HepG2 (cell line): ENCODE measurements around the gene CDK2. TPM values are rescaled to one million over a fixed set of nuclear protein-coding genes. Genes with fewer than 3 reads are reported as not detected.

Source experiments
- BRD4 ChIP-seq: sonication (generic); formaldehyde crosslinking; IDR thresholded peaks from 2 replicates; pipeline ENCODE4 v1.4.0; 2020; ENCODE audit warnings: missing genetic modification reagents
- CBX1 ChIP-seq: IDR thresholded peaks from one replicate; pipeline ENCODE4 v1.6.1; 2016; ENCODE audit warnings: antibody characterized with exemption, low read depth
- ETV5 ChIP-seq: IDR thresholded peaks from 2 replicates; pipeline ENCODE4 v1.6.1; 2018; ENCODE audit warnings: missing biosample characterization, missing genetic modification reagents, inconsistent platforms, borderline replicate concordance
- GTF2F1 ChIP-seq: fragments of 150-350 bp; IDR thresholded peaks from 2 replicates; pipeline ENCODE4 v1.6.1; 2014; ENCODE audit warnings: low read length
- HMGXB3 ChIP-seq: sonication (generic); formaldehyde crosslinking; IDR thresholded peaks from 2 replicates; pipeline ENCODE4 v1.4.0; 2020; ENCODE audit warnings: missing genetic modification reagents, borderline replicate concordance
- JUNB ChIP-seq: sonication (generic); formaldehyde crosslinking; IDR thresholded peaks from 2 replicates; pipeline ENCODE4 v1.8.0; 2022; ENCODE audit warnings: missing genetic modification reagents, mild to moderate bottlenecking, borderline replicate concordance
- MAX ChIP-seq: IDR thresholded peaks from 2 replicates; pipeline ENCODE4 v1.6.1; 2012; ENCODE audit warnings: inconsistent platforms
- NR2F1 ChIP-seq, 2 experiments: fragments of 450-650 bp in 1 of 2; formaldehyde crosslinking in 1 of 2; IDR thresholded peaks; 2 replicates each; pipeline versions ENCODE4 v1.5.0 to v1.6.1; 2016 to 2020; ENCODE audit warnings: mild to moderate bottlenecking in 1 of 2, missing compliant biosample characterization in 1 of 2, missing genetic modification reagents in 1 of 2, moderate library complexity in 1 of 2
- STAG1 ChIP-seq: sonication (generic); formaldehyde crosslinking; IDR thresholded peaks from 2 replicates; pipeline ENCODE4 v1.4.0; 2020; ENCODE audit warnings: missing genetic modification reagents
- TBX2 ChIP-seq: sonication (generic); formaldehyde crosslinking; IDR thresholded peaks from 2 replicates; pipeline ENCODE4 v1.5.0; 2020; ENCODE audit warnings: missing genetic modification reagents, mild to moderate bottlenecking, borderline replicate concordance
- THAP8 ChIP-seq: sonication (generic); formaldehyde crosslinking; IDR thresholded peaks from 2 replicates; pipeline ENCODE4 v1.5.1; 2020; ENCODE audit warnings: missing genetic modification reagents, mild to moderate bottlenecking, borderline replicate concordance
- UBTF ChIP-seq: sonication (generic); formaldehyde crosslinking; IDR thresholded peaks from 2 replicates; pipeline ENCODE4 v1.4.0; 2020; ENCODE audit warnings: mild to moderate bottlenecking, missing genetic modification reagents
- ZC3H4 ChIP-seq: sonication (generic); formaldehyde crosslinking; IDR thresholded peaks from 2 replicates; pipeline ENCODE4 v1.4.0; 2020; ENCODE audit warnings: missing genetic modification reagents, borderline replicate concordance
- ZFP90 ChIP-seq: sonication (generic); formaldehyde crosslinking; IDR thresholded peaks from 2 replicates; pipeline ENCODE4 v1.8.0; 2022; ENCODE audit warnings: missing genetic modification reagents, mild to moderate bottlenecking, inconsistent platforms, borderline replicate concordance
- ZIK1 ChIP-seq: sonication (generic); formaldehyde crosslinking; IDR thresholded peaks from 2 replicates; pipeline ENCODE4 v1.5.0; 2020; ENCODE audit warnings: mild to moderate bottlenecking, low read depth, missing genetic modification reagents, borderline replicate concordance
- ZNF431 ChIP-seq: sonication (generic); formaldehyde crosslinking; IDR thresholded peaks from 2 replicates; pipeline ENCODE4 v1.9.0; 2022; ENCODE audit warnings: missing genetic modification reagents, low read depth, mild to moderate bottlenecking, borderline replicate concordance
- ZNF713 ChIP-seq: sonication (generic); formaldehyde crosslinking; IDR thresholded peaks from 2 replicates; pipeline ENCODE4 v1.4.0; 2020; ENCODE audit warnings: mild to moderate bottlenecking, missing genetic modification reagents
- ZNF782 ChIP-seq: sonication (generic); formaldehyde crosslinking; IDR thresholded peaks from 2 replicates; pipeline ENCODE4 v1.4.0; 2020; ENCODE audit warnings: missing genetic modification reagents, mild to moderate bottlenecking, borderline replicate concordance
- polyA plus RNA-seq, 8 experiments: library from polyadenylated mRNA; depleted of rRNA in 3 of 8; stranded (reverse) in 7 of 8; unstranded in 1 of 8; fragments of >200 nt; fragmentation: Illumina TruSeq in 4 of 8; extraction: Trizol in 4 of 8; gene quantifications; 2 replicates each; pipeline versions ENCODE4 v1.2.1 to v1.2.3, GENCODE V29; 2011 to 2016; ENCODE audit warnings: low read depth in 4 of 8, missing spikeins in 1 of 8, mixed read lengths in 1 of 8; ENCODE audit not compliant: insufficient read depth in 1 of 8
- total RNA-seq, 5 experiments: library from RNA; depleted of rRNA; stranded (reverse); fragments of >200 nt; fragmentation: Illumina TruSeq; extraction: Trizol; gene quantifications; 2 replicates each; pipeline ENCODE4 v1.2.3, GENCODE V29; 2016; ENCODE audit warnings: low read depth in 1 of 5

The CDK2 gene
- total and polyA plus RNA-seq, 2 of the 13 experiments (the other 11 are each of a cell fraction or from before 2014, with no cell fraction given) = 47.5 to 52.6 TPM

DNA sequence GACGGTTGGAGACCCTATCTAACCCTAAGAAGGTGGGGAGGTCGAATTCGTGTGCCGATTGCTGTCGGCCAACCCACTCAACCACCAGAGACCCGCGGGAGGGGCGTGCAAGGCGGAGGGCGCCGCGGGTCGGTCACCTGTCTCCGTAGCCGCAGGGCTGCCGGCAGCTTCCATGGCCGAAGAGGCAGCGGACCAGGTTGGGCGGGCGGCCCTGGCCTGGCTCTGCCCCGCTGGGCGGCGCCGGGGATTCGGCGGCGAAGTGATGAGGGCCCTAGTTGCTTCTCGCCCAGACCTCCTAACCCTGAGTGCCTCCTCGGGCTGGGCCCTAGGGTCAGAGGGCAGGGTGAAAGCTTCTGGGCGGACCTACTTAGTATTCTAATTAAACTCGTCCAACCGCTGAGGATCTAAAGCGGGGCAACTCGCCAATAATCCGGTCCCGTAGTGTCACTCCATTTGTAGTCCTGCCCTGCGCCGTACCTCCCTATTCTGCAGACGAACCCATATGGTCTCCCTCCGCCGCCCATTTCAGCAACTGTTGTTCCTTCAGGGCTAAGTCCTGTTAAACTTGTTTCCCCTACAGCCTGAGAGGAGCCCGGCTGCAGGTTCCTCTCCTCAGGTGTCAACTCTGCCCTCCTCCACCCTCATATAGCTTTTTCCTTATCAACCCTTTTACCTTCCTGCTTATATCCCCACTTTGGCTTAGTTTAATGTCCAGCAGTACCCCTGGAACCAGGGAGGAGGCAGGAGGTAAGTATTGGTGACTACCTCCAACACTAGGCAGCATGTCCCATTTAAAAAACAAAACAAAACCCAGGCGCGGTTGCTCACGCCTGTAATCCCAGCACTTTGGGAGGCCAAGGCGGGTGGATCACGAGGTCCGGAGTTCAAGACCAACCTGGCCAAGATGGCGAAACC, 38.8 kb upstream of the CDK2 start, which contains the start of gene PYM1 (continued):
- TF ChIP-seq THAP8 (CRISPR knock-in tag) (0 out of 2 replicates have a peak, but pooled peaks have one; percentile 32), STAG1 (CRISPR knock-in tag) (no peak), ZNF782 (0 out of 2 replicates have a peak, but pooled peaks have one; percentile 23), ZIK1 (CRISPR knock-in tag) (peak; percentile 23; the same call in 1 of the 2 replicates), CBX1 (peak; percentile 15), ZC3H4 (CRISPR knock-in tag) (0 out of 2 replicates have a peak, but pooled peaks have one; percentile 38), GTF2F1 (no peak), UBTF (CRISPR knock-in tag) (peak; percentile 94), ETV5 (CRISPR knock-in tag) (no peak), ZNF713 (CRISPR knock-in tag) (peak; percentile 27; the same call in 1 of the 2 replicates), NR2F1 (CRISPR knock-in tag; IDR thresholded peaks at IDR 0.05) (peak; percentile 74 to 89), ZNF431 (CRISPR knock-in tag) (peak; percentile 66; the same call in 1 of the 2 replicates), TBX2 (CRISPR knock-in tag) (peak; percentile 5), JUNB (CRISPR knock-in tag) (no peak), BRD4 (CRISPR knock-in tag) (0 out of 2 replicates have a peak, but pooled peaks have one; percentile 39), ZFP90 (CRISPR knock-in tag) (peak; percentile 17; the same call in 1 of the 2 replicates), HMGXB3 (CRISPR knock-in tag) (peak; percentile 74; the same call in 1 of the 2 replicates), MAX (peak; percentile 27; the same call in 1 of the 2 replicates)
